ENCODE results near the gene CMTM2.

DNA sequence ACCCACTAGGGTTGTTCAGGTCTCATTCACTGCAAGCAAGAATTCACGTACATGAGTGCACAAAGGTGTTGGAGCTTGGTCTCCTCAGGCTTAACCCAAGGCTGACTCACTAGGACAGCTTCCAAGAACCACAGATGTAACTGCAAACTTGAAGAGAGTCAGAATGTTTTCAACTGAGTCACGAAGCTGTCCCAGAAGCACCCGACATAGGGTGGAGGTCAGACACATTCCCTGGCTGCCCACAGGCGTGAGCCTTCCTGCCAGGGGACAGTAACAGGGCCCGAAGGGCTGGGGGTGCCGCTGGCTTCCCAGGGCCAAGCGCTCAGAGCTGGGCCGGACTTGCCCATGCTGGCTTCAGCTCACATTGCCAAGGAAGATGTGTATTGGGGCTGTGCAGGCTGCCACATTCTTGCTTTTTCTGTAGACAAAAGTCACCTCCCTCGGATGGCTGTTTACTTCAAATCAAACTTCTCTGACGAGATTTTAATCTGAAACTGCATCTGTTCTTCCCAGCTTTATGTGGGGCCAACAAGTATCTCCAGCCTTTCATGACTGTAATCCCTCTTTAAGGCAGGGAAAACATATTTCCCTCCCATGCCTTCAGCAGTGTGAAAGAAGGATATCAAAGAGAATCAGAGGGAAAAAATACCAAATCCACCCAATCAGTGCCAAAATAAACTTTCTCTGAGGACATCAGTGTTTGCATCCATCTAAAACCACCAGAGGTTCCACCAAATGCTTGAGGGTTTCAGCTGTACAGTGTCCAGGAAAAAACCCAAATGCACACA, 39.5 kb downstream of the CMTM2 start:
- TF ChIP-seq, protein P1, sequence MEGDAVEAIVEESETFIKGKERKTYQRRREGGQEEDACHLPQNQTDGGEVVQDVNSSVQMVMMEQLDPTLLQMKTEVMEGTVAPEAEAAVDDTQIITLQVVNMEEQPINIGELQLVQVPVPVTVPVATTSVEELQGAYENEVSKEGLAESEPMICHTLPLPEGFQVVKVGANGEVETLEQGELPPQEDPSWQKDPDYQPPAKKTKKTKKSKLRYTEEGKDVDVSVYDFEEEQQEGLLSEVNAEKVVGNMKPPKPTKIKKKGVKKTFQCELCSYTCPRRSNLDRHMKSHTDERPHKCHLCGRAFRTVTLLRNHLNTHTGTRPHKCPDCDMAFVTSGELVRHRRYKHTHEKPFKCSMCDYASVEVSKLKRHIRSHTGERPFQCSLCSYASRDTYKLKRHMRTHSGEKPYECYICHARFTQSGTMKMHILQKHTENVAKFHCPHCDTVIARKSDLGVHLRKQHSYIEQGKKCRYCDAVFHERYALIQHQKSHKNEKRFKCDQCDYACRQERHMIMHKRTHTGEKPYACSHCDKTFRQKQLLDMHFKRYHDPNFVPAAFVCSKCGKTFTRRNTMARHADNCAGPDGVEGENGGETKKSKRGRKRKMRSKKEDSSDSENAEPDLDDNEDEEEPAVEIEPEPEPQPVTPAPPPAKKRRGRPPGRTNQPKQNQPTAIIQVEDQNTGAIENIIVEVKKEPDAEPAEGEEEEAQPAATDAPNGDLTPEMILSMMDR (IDR thresholded peaks at IDR 0.05), result no peak
- TF ChIP-seq POLR2A (IDR thresholded peaks at IDR 0.05), result no peak
